Measurements from ENCODE around the gene NAGS. TPM values are rescaled to one million over a fixed set of nuclear protein-coding genes. Genes with fewer than 3 reads are reported as not detected.
A peak's percentile ranks its signal among the peaks of the same experiment; 100 is the strongest.

The NAGS gene
- total and polyA plus RNA-seq, 4 experiments from 2014 or later: 0.45 to 3.2 (median 2.2) TPM

DNA sequence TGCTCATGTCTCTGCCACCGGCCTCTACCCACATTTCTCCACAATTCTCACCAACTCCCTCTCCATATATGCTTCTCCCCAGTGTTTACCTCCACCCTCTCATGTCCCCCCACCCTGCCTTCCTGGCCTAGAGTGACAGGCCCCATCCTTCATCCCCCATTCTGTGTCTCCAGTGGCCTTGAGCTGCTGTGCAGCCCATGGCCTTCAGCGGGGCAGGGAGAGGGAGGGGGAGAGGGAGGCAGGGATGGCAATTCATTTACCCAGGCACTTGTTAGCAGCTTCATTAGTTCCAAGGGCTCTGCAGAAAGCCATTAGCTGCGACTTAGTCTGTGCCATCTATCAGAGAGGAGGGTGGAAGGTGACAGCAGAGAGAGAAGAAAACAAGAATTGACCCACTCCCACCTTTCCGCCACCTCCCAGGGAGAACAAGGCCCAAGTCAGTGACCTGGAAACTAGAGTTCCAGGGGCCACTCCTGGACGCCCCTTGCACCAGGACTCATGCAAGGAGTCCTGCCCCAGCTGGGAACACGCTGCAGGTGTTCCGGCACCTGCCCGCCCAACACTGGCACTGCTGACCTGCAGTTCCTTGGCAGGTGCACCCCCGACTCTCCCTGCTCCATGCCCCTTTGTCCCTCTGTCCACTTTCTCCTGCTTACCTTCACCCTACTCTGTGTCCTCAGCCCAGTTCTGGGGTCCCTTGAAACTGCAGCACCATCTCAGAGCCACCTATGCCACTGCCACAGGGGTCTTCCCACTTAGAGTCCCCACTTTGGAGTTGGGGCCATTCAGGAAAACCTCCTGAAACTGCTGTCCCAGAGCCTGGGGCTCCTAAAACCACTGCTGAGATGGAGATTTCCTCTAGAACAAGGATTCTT lies 27.2 kb upstream of the NAGS start:
- Histone ChIP-seq H3K27ac (ENCODE audit: low read depth, low read length) (no peak overlapping the region), H3K4me3 (ENCODE audit: low read length in 2 of 2) (no peak overlapping the region), H3K4me1 (ENCODE audit: insufficient read depth, low read length) (no peaks in the 10 kb centered on the region), H3K27me3 (ENCODE audit: insufficient read depth, low read length) (peaks cover 6% of the 10 kb centered on the region), H3K9me3 (ENCODE audit: control insufficient read depth in 1 of 2, low read length in 2 of 2) (no peaks in the 10 kb centered on the region), H3K36me3 (ENCODE audit: insufficient read depth, low read length) (no peaks in the 10 kb centered on the region)
- Mint-ChIP-seq H3K9me3 (no peaks in the 10 kb centered on the region), H3K4me1 (no peaks in the 10 kb centered on the region), H3K4me3 (no peak overlapping the region), H3K36me3 (no peaks in the 10 kb centered on the region), H3K27me3 (peaks cover 13 to 19% of the 10 kb centered on the region in 2 donors), H3K27ac (no peak overlapping the region)
- CTCF ChIA-PET (ENCODE audit: partially characterized antibody): no interaction called here
- POLR2A ChIA-PET (ENCODE audit: partially characterized antibody): no interaction called here
- no peak for DNase-seq
- intact Hi-C loops (cut with micrococcal nuclease): no loop called here

DNA sequence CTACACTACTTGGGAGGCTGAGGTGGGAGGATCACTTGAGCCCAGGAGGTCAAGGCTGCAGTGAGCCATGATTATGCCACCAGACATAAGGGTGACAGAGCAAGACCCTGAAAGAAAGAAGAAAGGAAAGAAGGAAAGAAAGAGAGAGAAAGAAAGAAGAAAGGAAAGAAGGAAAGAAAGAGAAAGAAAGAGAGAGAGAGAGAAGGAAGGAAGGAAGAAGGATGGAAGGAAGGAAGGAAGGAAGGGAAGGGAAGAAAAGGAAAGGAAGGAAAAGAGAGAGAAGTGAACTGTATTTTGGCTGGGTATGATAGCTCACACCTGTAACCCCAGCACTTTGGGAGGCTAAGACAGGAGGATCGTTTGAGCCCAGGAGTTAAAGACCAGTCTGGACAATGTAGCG lies 26.3 kb upstream of the NAGS start:
- intact Hi-C loops (cut with micrococcal nuclease): no loop called here
- no peaks in the 10 kb centered on the region for H3K4me1 ChIP-seq (ENCODE audit: insufficient read depth, low read length)
- Mint-ChIP-seq H3K4me3 (peak overlapping the region in 1 of 8 donors; percentile 63), H3K9me3 (no peaks in the 10 kb centered on the region), H3K36me3 (no peaks in the 10 kb centered on the region), H3K4me1 (peaks cover 0 to 3% (median 1%) of the 10 kb centered on the region in 4 donors), H3K27ac (no peak overlapping the region), H3K27me3 (peaks cover 21 to 26% of the 10 kb centered on the region in 2 donors)
- no peak for DNase-seq
- no peaks in the 10 kb centered on the region for H3K9me3 ChIP-seq (ENCODE audit: control insufficient read depth in 1 of 2, low read length in 2 of 2)
- no peak overlapping the region for H3K27ac ChIP-seq (ENCODE audit: low read depth, low read length)
- ChIA-PET POLR2A (ENCODE audit: partially characterized antibody) (no interaction called here), CTCF (ENCODE audit: partially characterized antibody) (no interaction called here)
- H3K36me3 ChIP-seq (ENCODE audit: insufficient read depth, low read length): no peaks in the 10 kb centered on the region
- H3K27me3 ChIP-seq (ENCODE audit: insufficient read depth, low read length): peaks cover 15% of the 10 kb centered on the region
- H3K4me3 ChIP-seq (ENCODE audit: low read length in 2 of 2): no peak overlapping the region

DNA sequence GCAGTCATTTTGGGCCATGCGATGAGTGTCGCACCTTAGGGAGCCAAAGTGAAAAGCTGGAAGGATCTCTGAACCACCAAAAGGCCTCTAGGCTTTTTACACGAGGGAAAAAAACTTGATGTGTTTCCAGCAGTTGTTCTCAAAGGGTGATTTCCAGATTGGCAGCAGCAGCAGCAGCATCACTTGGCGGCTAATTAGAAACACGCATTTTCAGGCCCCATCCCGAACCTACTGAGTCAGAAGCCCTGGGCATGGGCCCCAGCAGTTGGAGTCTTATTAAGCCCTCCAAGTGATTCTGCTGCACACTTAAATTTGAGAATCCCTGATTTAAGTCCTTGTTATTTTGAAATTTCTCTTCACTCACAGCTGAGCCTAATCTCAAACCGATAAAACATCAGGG lies 25.4 kb upstream of the NAGS start:
- intact Hi-C loops (cut with micrococcal nuclease): no loop called here
- Mint-ChIP-seq H3K27ac (no peak overlapping the region), H3K36me3 (no peaks in the 10 kb centered on the region), H3K4me1 (peaks cover 0 to 8% (median 3%) of the 10 kb centered on the region in 4 donors), H3K27me3 (peaks cover 22 to 31% of the 10 kb centered on the region in 2 donors), H3K9me3 (no peaks in the 10 kb centered on the region), H3K4me3 (no peak overlapping the region)
- ChIA-PET CTCF (ENCODE audit: partially characterized antibody) (no interaction called here), POLR2A (ENCODE audit: partially characterized antibody) (no interaction called here)
- Histone ChIP-seq H3K4me3 (ENCODE audit: low read length in 2 of 2) (no peak overlapping the region), H3K4me1 (ENCODE audit: insufficient read depth, low read length) (peaks cover 7% of the 10 kb centered on the region), H3K36me3 (ENCODE audit: insufficient read depth, low read length) (no peaks in the 10 kb centered on the region), H3K27ac (ENCODE audit: low read depth, low read length) (no peak overlapping the region), H3K9me3 (ENCODE audit: control insufficient read depth in 1 of 2, low read length in 2 of 2) (no peaks in the 10 kb centered on the region), H3K27me3 (ENCODE audit: insufficient read depth, low read length) (peaks cover 22% of the 10 kb centered on the region)
- no peak for DNase-seq

DNA sequence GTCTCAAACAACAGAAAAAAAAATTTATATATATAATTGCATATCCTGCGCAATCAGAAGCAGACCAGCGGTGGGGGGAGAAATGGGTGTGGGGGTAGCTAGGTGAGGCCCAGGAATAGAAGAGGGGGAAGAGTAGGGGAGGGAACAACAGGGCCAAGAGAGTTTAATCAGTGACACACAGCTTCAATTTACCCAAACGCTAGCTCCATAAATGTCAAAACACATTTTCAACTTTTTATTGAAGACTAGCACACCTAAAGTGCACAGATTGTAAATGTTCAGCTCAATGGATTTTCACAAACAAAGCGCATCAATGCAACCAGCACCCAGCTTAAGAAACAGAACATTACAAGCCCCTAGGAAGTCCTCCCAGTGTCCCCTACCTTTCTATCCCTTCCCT lies 24.8 kb upstream of the NAGS start:
- H3K36me3 Mint-ChIP-seq: no peaks in the 10 kb centered on the region
- Histone ChIP-seq H3K36me3 (ENCODE audit: insufficient read depth, low read length) (no peaks in the 10 kb centered on the region), H3K4me1 (ENCODE audit: insufficient read depth, low read length) (peaks cover 7% of the 10 kb centered on the region), H3K4me3 (ENCODE audit: low read length in 2 of 2) (no peak overlapping the region), H3K27ac (ENCODE audit: low read depth, low read length) (no peak overlapping the region), H3K27me3 (ENCODE audit: insufficient read depth, low read length) (peaks cover 27% of the 10 kb centered on the region), H3K9me3 (ENCODE audit: control insufficient read depth in 1 of 2, low read length in 2 of 2) (no peaks in the 10 kb centered on the region)
- H3K9me3 Mint-ChIP-seq: no peaks in the 10 kb centered on the region
- peaks cover 24 to 30% of the 10 kb centered on the region in 2 donors for H3K27me3 Mint-ChIP-seq
- ChIA-PET CTCF (ENCODE audit: partially characterized antibody) (no interaction called here), POLR2A (ENCODE audit: partially characterized antibody) (no interaction called here)
- no peak for DNase-seq
- peaks cover 0 to 8% (median 3%) of the 10 kb centered on the region in 4 donors for H3K4me1 Mint-ChIP-seq
- intact Hi-C loops (cut with micrococcal nuclease): no loop called here
- H3K4me3 Mint-ChIP-seq: no peak overlapping the region
- no peak overlapping the region for H3K27ac Mint-ChIP-seq

DNA sequence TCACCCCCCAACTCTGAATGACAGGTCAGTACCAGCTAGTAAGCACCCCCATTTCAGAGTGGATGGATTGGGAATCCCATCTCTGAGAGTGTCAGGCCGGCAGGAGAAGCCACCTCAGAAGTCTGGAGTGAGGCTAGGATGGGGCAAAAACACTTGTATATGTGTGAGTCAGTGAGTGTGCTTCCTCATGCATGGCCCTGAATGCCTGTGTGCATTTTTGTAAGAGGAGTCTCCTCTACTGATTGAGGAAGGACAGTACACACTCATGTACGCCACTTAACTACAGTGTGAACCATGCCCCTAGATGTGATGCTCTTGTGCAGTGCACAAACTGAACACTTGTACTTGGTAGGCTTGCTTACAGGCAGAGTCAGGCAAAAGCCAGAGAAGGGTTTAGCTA lies 22.3 kb upstream of the NAGS start:
- Histone ChIP-seq H3K4me3 (ENCODE audit: low read length in 2 of 2) (no peak overlapping the region), H3K36me3 (ENCODE audit: insufficient read depth, low read length) (no peaks in the 10 kb centered on the region), H3K4me1 (ENCODE audit: insufficient read depth, low read length) (peaks cover 7% of the 10 kb centered on the region), H3K27ac (ENCODE audit: low read depth, low read length) (no peak overlapping the region), H3K27me3 (ENCODE audit: insufficient read depth, low read length) (peaks cover 32% of the 10 kb centered on the region), H3K9me3 (ENCODE audit: control insufficient read depth in 1 of 2, low read length in 2 of 2) (no peaks in the 10 kb centered on the region)
- CTCF ChIA-PET (ENCODE audit: partially characterized antibody): no interaction called here
- no peak overlapping the region for H3K27ac Mint-ChIP-seq
- no peaks in the 10 kb centered on the region for H3K36me3 Mint-ChIP-seq
- peak overlapping the region in 2 of 8 donors; percentile 11 to 38 for H3K4me3 Mint-ChIP-seq
- H3K4me1 Mint-ChIP-seq: peaks cover 0 to 10% (median 3%) of the 10 kb centered on the region in 4 donors
- POLR2A ChIA-PET (ENCODE audit: partially characterized antibody): no interaction called here
- DNase-seq: no peak
- H3K27me3 Mint-ChIP-seq: peaks cover 25 to 36% of the 10 kb centered on the region in 2 donors
- intact Hi-C loops (cut with micrococcal nuclease): no loop called here
- H3K9me3 Mint-ChIP-seq: no peaks in the 10 kb centered on the region

DNA sequence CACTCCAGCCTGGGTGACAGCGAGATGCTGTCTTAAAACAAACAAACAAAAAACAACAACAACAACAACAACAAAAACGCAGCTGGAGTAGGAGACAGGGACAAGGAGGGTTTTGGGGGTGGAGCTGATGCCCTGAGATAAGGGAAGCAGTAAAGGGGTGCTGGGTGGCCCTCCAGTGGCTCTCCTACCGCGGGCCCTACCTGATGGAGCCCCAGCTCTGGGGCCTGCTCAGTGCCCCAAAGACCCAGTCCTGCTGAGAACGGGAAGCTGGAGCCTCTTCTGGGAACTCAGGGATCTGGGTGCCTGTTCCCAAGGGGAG lies 21.3 kb upstream of the NAGS start:
- no peak for DNase-seq
- Histone ChIP-seq H3K4me1 (ENCODE audit: insufficient read depth, low read length) (peaks cover 7% of the 10 kb centered on the region), H3K27me3 (ENCODE audit: insufficient read depth, low read length) (peaks cover 32% of the 10 kb centered on the region), H3K27ac (ENCODE audit: low read depth, low read length) (no peak overlapping the region), H3K36me3 (ENCODE audit: insufficient read depth, low read length) (no peaks in the 10 kb centered on the region), H3K4me3 (ENCODE audit: low read length in 2 of 2) (no peak overlapping the region), H3K9me3 (ENCODE audit: control insufficient read depth in 1 of 2, low read length in 2 of 2) (no peaks in the 10 kb centered on the region)
- Mint-ChIP-seq H3K36me3 (no peaks in the 10 kb centered on the region), H3K27ac (no peak overlapping the region), H3K27me3 (peaks cover 22 to 40% of the 10 kb centered on the region in 2 donors), H3K4me3 (peak overlapping the region in 4 of 8 donors; percentile 10 to 54 (median 41)), H3K4me1 (peaks cover 0 to 12% (median 3%) of the 10 kb centered on the region in 4 donors), H3K9me3 (no peaks in the 10 kb centered on the region)
- intact Hi-C loops (cut with micrococcal nuclease): no loop called here
- ChIA-PET CTCF (ENCODE audit: partially characterized antibody) (interaction anchor here (0.9 kb wide), 1 partner anchor 58 kb away, joined by 3 read pairs; no protein-coding TSS in a partner anchor), POLR2A (ENCODE audit: partially characterized antibody) (no interaction called here)

DNA sequence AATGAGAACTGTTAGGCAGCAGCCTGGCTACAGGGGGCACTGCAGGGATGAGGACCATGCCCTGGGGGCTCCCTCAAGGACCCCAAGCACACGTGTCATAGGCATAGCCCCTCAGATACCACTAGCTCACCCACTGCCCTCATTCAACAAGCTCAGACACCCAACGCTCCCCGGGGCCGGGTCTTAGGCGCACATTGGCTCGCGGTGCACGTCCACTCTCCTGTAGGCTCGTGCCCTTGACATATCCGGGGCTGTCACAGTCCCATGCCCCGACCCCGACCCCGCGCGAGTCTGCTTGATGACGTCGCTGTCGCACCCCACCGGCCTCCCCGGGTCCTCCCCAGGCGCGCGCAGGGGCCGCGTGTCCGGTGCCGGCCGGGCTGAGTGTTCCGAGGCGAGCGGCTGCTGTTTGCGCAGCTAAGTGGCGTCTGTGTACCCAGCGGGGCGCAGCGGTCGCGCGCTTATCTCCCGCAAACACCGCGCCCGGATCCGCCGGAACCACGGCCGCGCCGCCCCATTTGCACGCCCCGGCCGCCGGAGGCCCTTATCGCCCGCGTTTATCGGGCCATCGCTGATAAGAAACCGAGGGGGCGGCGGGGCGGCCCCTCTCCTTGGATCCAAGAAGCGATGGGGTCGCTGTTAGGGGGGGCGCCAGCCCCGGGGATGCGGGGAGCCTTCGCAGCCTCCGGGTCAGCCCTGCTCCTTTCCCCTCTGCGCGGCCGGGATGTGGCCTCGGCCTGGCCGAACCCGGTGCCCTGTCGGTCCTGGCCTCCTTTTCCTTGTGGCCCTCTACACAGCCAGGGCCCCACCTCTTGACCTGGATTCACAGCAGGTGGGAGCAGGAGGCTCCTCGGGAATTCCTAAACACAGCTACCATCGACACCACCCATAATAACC lies 20.7 kb upstream of the NAGS start:
- Histone ChIP-seq H3K4me1 (ENCODE audit: insufficient read depth, low read length) (peaks cover 7% of the 10 kb centered on the region), H3K9me3 (ENCODE audit: control insufficient read depth in 1 of 2, low read length in 2 of 2) (no peaks in the 10 kb centered on the region), H3K27me3 (ENCODE audit: insufficient read depth, low read length) (peaks cover 32% of the 10 kb centered on the region), H3K4me3 (ENCODE audit: low read length in 2 of 2) (no peak overlapping the region), H3K27ac (ENCODE audit: low read depth, low read length) (no peak overlapping the region), H3K36me3 (ENCODE audit: insufficient read depth, low read length) (no peaks in the 10 kb centered on the region)
- Mint-ChIP-seq H3K36me3 (no peaks in the 10 kb centered on the region), H3K4me3 (peak overlapping the region in 4 of 8 donors; percentile 10 to 64 (median 48)), H3K9me3 (no peaks in the 10 kb centered on the region), H3K4me1 (peaks cover 0 to 12% (median 3%) of the 10 kb centered on the region in 4 donors), H3K27me3 (peaks cover 24 to 37% of the 10 kb centered on the region in 2 donors), H3K27ac (no peak overlapping the region)
- no peak for DNase-seq
- ChIA-PET CTCF (ENCODE audit: partially characterized antibody) (interaction anchor here (0.6 to 0.9 kb wide), 2 partner anchors 9 to 57 kb away, joined by 3 read pairs; no protein-coding TSS in a partner anchor), POLR2A (ENCODE audit: partially characterized antibody) (no interaction called here)
- intact Hi-C loops (cut with micrococcal nuclease): no loop called here
